Measurements from ENCODE around the gene CLK3.

The CLK3 gene

GRCh38 chr15:74585191-74585590 lies 30.4 kb upstream of the CLK3 start:
- TF ChIP-seq CTCF (IDR thresholded peaks at IDR 0.05; ENCODE audit: insufficient read depth, low read length, poor library complexity, severe bottlenecking): no peak
- no peak overlapping the region for H3K27ac ChIP-seq (ENCODE audit: low read depth, low read length)
- H3K36me3 ChIP-seq (ENCODE audit: low read length): no peaks in the 10 kb centered on the region
- no peaks in the 10 kb centered on the region for H3K9me2 ChIP-seq (replicated peaks; ENCODE audit: insufficient read depth, low read length)
- no peak overlapping the region for H3K4me2 ChIP-seq (ENCODE audit: low read depth, low read length, poor library complexity, severe bottlenecking)
- H4K20me1 ChIP-seq (ENCODE audit: low read depth, low read length): no peaks in the 10 kb centered on the region
- H3F3A ChIP-seq (ENCODE audit: insufficient read depth): no peaks in the 10 kb centered on the region
- no peak overlapping the region for H3K9ac ChIP-seq (ENCODE audit: low read length)
- no peak overlapping the region for H2AFZ ChIP-seq (ENCODE audit: low read depth, low read length, severe bottlenecking)
- H3K9me3 ChIP-seq (ENCODE audit: insufficient read depth, low read length): no peaks in the 10 kb centered on the region
- no peak overlapping the region for H3K4me3 ChIP-seq (ENCODE audit: insufficient read depth, low read length, poor library complexity, severe bottlenecking)
- no peaks in the 10 kb centered on the region for H3K27me3 ChIP-seq (ENCODE audit: low read length)
- no peaks in the 10 kb centered on the region for H3K79me2 ChIP-seq (ENCODE audit: insufficient read depth, low read length)

GRCh38 chr15:74585857-74586256 lies 29.8 kb upstream of the CLK3 start:
- Histone ChIP-seq H3K27me3 (ENCODE audit: low read length) (no peaks in the 10 kb centered on the region), H2AFZ (ENCODE audit: low read depth, low read length, severe bottlenecking) (no peak overlapping the region), H3K9ac (ENCODE audit: low read length) (no peak overlapping the region), H3K36me3 (ENCODE audit: low read length) (no peaks in the 10 kb centered on the region), H3K79me2 (ENCODE audit: insufficient read depth, low read length) (no peaks in the 10 kb centered on the region), H4K20me1 (ENCODE audit: low read depth, low read length) (no peaks in the 10 kb centered on the region), H3F3A (ENCODE audit: insufficient read depth) (no peaks in the 10 kb centered on the region), H3K9me2 (replicated peaks; ENCODE audit: insufficient read depth, low read length) (no peaks in the 10 kb centered on the region), H3K4me2 (ENCODE audit: low read depth, low read length, poor library complexity, severe bottlenecking) (no peak overlapping the region), H3K9me3 (ENCODE audit: insufficient read depth, low read length) (no peaks in the 10 kb centered on the region), H3K4me3 (ENCODE audit: insufficient read depth, low read length, poor library complexity, severe bottlenecking) (no peak overlapping the region), H3K27ac (ENCODE audit: low read depth, low read length) (no peak overlapping the region)
- TF ChIP-seq CTCF (IDR thresholded peaks at IDR 0.05; ENCODE audit: insufficient read depth, low read length, poor library complexity, severe bottlenecking) (no peak), EZH2phosphoT487 (conservative IDR thresholded peaks at IDR 0.05; ENCODE audit: low read length) (no peak)

- no peak overlapping the region for H3K4me3 ChIP-seq (ENCODE audit: insufficient read depth, low read length, poor library complexity, severe bottlenecking)
These were observed 25.8 kb upstream of the CLK3 start for GRCh38 chr15:74589826-74590225.

More at GRCh38 chr15:74589826-74590225, 25.8 kb upstream of the CLK3 start:
- no peaks in the 10 kb centered on the region for H4K20me1 ChIP-seq (ENCODE audit: low read depth, low read length)
- no peak overlapping the region for H3K9ac ChIP-seq (ENCODE audit: low read length)
- H3K4me2 ChIP-seq (ENCODE audit: low read depth, low read length, poor library complexity, severe bottlenecking): no peak overlapping the region
- no peak overlapping the region for H2AFZ ChIP-seq (ENCODE audit: low read depth, low read length, severe bottlenecking)
- TF ChIP-seq CTCF (IDR thresholded peaks at IDR 0.05; ENCODE audit: insufficient read depth, low read length, poor library complexity, severe bottlenecking): no peak
- TF ChIP-seq EZH2phosphoT487 (conservative IDR thresholded peaks at IDR 0.05; ENCODE audit: low read length): no peak
- no peaks in the 10 kb centered on the region for H3K79me2 ChIP-seq (ENCODE audit: insufficient read depth, low read length)
- H3K27me3 ChIP-seq (ENCODE audit: low read length): no peaks in the 10 kb centered on the region
- H3K9me2 ChIP-seq (replicated peaks; ENCODE audit: insufficient read depth, low read length): no peaks in the 10 kb centered on the region
- no peaks in the 10 kb centered on the region for H3K9me3 ChIP-seq (ENCODE audit: insufficient read depth, low read length)
- H3K36me3 ChIP-seq (ENCODE audit: low read length): no peaks in the 10 kb centered on the region
- H3F3A ChIP-seq (ENCODE audit: insufficient read depth): no peaks in the 10 kb centered on the region
- H3K27ac ChIP-seq (ENCODE audit: low read depth, low read length): no peak overlapping the region
